GM18505 (cell line): ENCODE data around the gene GABRG3.
"Not testable (repeated sequence)": the region's sequence is repeated elsewhere in the genome, so short reads cannot be mapped to it uniquely, and the experiment has no call there.

Experiments
- ATAC-seq: cut with Tn5 transposase; IDR thresholded peaks from one replicate; pipeline ENCODE4 v1.9.1; 2021; ENCODE audit not compliant: unreplicated experiment
- POLR2A ChIP-seq: IDR thresholded peaks from 4 replicates; pipeline ENCODE4 v1.6.1; 2011; ENCODE audit warnings: borderline replicate concordance; ENCODE audit not compliant: insufficient read depth, insufficient read length; ENCODE audit errors: extremely low read depth

The GABRG3 gene

GRCh38 chr15:27360316-27360715 is 389.3 kb downstream of the GABRG3 start:
- ATAC-seq = no peak
- no peak for TF ChIP-seq POLR2A

GRCh38 chr15:27361438-27361837 is 390.5 kb downstream of the GABRG3 start:
- no peak for TF ChIP-seq POLR2A
- no peak for ATAC-seq

- TF ChIP-seq POLR2A = no peak
- ATAC-seq = no peak
Measured at GRCh38 chr15:27365456-27365855, 394.5 kb downstream of the GABRG3 start.

- not testable (repeated sequence) for ATAC-seq
Measured at GRCh38 chr15:27377391-27377790, 406.4 kb downstream of the GABRG3 start.

- no peak for ATAC-seq
- TF ChIP-seq POLR2A = no peak
Measured at GRCh38 chr15:27382361-27383025, 411.5 kb downstream of the GABRG3 start.

GRCh38 chr15:27383726-27384125 is 412.7 kb downstream of the GABRG3 start:
- no peak for TF ChIP-seq POLR2A
- no peak for ATAC-seq

GRCh38 chr15:27392163-27392562 is 421.2 kb downstream of the GABRG3 start:
- no peak for TF ChIP-seq POLR2A
- no peak for ATAC-seq

GRCh38 chr15:27396521-27396920 is 425.5 kb downstream of the GABRG3 start:
- no peak for TF ChIP-seq POLR2A
- ATAC-seq = no peak

GRCh38 chr15:27396996-27397395 is 426.0 kb downstream of the GABRG3 start:
- ATAC-seq = no peak
- TF ChIP-seq POLR2A = no peak

GRCh38 chr15:27398631-27399161 is 427.7 kb downstream of the GABRG3 start:
- TF ChIP-seq POLR2A = no peak
- no peak for ATAC-seq

- ATAC-seq = no peak
- no peak for TF ChIP-seq POLR2A
Measured at GRCh38 chr15:27399241-27399640, 428.3 kb downstream of the GABRG3 start.

- no peak for TF ChIP-seq POLR2A
- ATAC-seq = no peak
Measured at GRCh38 chr15:27401471-27401870, 430.5 kb downstream of the GABRG3 start.

GRCh38 chr15:27408428-27408827 is 437.4 kb downstream of the GABRG3 start:
- no peak for TF ChIP-seq POLR2A

GRCh38 chr15:27410996-27411605 is 440.1 kb downstream of the GABRG3 start:
- ATAC-seq = no peak
- TF ChIP-seq POLR2A = no peak

More at GRCh38 chr15:27408428-27408827, 437.4 kb downstream of the GABRG3 start:
- ATAC-seq = no peak
